Measurements from ENCODE around the gene ANO6.

- TF ChIP-seq CTCF (IDR thresholded peaks at IDR 0.05; ENCODE audit: low read depth, low read length, missing input control), result no peak
- TF ChIP-seq RAD21 (IDR thresholded peaks at IDR 0.05), result no peak
Measured at GRCh38 chr12:45192707-45193106, 23.2 kb upstream of the ANO6 start.

Measured in liver (tissue), 3 donors.